Tongue (tissue), 2 donors: ENCODE data around the gene SLC17A6. TPM values are rescaled to one million over a fixed set of nuclear protein-coding genes. Genes with fewer than 3 reads are reported as not detected.
A peak's percentile ranks its signal among the peaks of the same experiment; 100 is the strongest.

Source experiments
- DNase-seq: peaks from one replicate; pipeline ENCODE4 v3.0.0-alpha.2; 2015
- total RNA-seq: library from RNA; depleted of rRNA; stranded (reverse); fragments of >200 nt; gene quantifications from one replicate; pipeline ENCODE4 v1.2.3, GENCODE V29; 2014

Gene SLC17A6
- not detected for total RNA-seq

DNA sequence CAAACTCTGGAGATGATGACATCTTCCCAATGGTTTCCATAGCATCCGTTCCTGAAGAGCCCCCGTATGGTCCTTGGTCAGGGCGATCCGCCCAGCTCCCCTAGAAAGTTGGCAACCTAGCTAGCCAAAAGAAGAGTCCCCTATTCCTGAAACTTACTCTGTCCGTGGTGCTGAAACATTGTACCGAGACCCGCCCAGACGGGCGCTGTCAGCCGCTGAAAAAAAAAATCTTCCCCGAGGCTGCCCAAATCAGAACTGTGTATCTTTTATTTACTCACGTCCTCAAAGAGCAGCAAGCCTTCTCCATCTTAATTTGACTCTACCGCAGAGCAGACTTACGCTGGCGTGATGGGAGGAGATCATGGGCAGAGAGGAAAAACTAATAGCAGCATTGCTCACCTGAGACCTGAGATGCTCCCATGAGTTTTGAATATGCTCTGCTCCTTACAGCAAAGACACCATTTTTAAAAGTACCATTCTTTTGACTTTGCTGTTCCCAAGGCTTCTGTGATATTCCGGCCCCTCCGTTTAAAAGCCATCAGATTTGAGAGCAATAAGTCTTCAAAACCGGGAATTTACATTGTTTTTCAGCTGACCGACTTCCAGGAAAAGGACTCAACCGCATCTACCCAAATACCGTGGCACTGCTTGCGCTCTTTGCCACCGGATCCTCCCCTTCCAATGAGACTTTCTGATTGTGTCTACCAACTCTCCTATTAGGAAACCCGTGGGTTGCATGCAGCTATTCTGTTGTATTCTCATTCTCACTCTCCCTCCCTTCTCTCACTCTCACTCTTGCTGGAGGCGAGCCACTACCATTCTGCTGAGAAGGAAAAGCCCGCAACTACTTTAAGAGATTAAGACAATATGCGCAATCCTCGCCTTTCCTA lies at the start of gene SLC17A6:
SLC17A6 (plus strand) TSS at position 786 of the 890 bp plus-strand sequence. CDS start 153 bp downstream, outside the sequence.
- peak; percentile 87 for DNase-seq

DNA sequence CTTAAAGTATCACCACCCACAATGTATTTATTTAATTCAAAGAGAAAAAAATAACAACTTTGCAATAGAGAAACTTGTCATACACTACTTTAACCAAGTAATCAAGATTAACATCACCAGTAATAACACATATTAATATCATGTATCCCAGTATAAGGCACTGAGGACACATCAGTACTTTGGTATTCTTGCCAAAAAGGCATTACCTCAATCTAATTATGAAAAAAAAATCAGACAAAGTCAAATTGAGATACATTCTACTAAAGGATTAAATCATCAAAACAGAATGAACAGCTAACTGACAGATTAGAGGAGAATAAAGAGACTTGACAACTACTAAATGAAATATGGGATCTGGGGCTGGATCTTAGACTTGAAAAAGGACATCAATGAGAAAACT lies 35.8 kb upstream of the SLC17A6 start:
- no peak for DNase-seq

DNA sequence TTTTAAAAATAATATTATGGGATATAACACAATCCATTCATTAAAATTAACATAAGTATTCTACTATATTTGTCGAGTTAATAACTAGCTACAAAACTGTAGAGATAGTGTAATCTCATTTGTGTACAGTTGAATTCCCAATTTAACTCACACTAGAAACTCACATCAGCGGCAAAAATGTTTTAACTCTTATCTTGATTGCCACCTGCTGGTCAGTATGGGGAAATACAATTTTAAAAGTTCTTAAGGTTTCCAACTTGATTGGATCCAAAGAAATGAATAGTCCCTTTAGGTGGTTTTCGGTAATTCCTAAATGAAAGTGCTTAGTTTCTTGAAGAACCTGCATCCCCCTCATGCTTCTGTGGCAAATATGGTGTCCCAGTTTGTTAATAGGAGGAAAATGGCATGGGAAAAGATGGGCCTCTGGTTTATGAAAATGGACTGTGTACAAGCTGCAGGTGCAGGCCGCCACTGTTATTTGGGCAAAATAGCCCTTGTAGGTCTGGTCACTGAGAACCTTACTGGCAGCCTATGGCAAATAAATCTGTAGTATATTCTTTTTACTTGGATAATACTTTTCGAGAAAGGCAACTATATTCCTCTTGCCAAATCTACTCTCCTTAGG lies 33.7 kb upstream of the SLC17A6 start:
- peak; percentile 56 for DNase-seq

- no peak for DNase-seq
Observed at GRCh38 chr11:22317656-22318055, 20.5 kb upstream of the SLC17A6 start.

GRCh38 chr11:22331771-22332170 lies 6.4 kb upstream of the SLC17A6 start:
- DNase-seq, result no peak

GRCh38 chr11:22336587-22336986 lies 1.6 kb upstream of the SLC17A6 start:
- no peak for DNase-seq

DNA sequence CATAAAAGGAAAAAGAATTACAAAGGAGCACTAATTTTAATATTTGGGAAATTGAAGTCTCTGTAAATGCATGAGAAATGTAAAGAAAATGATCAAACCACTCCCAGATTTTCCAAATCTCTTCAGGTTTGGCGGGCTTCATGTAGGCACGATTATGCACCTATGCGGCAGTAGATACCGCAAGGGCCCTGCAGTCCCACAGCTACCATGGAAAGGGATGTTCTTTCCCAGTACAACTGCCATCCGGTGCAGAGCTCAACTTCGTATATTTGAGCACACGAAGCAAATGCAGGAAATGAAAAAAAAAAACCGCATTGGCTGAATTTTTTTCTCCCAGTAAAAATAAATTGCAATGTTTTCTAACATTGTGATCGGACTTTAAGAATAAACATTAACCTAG lies 1.4 kb downstream of the SLC17A6 start:
- no peak for DNase-seq

DNA sequence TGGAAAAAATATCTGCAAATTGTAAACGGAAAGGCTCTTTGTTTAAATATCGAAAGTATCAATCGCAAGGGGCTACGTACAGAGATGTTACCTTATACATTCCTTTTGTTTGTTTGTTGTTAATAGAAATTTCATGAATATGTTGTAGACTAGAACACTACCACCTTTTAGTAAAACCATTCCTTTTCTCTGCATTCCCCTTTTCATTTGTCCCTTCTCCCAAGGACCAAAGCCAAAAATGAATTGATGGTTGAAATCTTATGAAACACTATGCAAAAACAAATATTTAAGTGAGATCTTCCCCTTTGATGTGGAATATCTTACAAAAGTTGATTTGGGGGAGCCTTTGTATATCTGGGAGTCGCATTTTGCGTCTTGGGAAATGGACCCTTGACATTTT lies 2.1 kb downstream of the SLC17A6 start:
- DNase-seq, result no peak

GRCh38 chr11:22340701-22341587 lies 2.8 kb downstream of the SLC17A6 start:
- no peak for DNase-seq

DNA sequence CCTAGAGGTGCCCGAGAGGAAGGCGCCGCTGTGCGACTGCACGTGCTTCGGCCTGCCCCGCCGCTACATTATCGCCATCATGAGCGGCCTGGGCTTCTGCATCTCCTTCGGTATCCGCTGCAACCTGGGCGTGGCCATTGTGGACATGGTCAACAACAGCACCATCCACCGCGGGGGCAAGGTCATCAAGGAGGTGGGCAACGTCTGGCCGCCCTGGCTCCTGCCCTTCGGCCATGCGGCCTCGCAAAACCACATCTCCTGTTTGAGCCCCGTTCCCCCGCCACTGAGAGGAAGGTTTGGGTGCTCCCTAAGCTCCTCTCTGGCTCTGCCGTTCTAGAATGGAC lies 3.4 kb downstream of the SLC17A6 start:
- no peak for DNase-seq

- DNase-seq, result no peak
Observed at GRCh38 chr11:22342211-22343031, 4.2 kb downstream of the SLC17A6 start.

DNA sequence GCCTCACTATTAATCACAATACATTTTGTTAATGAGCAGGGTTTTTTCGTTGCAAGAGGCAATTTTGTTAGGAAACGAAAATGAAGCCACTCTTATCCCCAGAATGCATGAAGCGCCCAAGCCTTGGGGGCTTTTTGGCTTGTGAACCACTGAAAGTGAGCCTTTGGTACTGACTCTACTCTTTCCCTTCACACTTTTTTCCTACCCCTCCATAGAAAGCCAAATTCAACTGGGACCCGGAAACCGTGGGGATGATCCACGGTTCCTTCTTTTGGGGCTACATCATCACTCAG lies 4.8 kb downstream of the SLC17A6 start:
- DNase-seq, result no peak

DNA sequence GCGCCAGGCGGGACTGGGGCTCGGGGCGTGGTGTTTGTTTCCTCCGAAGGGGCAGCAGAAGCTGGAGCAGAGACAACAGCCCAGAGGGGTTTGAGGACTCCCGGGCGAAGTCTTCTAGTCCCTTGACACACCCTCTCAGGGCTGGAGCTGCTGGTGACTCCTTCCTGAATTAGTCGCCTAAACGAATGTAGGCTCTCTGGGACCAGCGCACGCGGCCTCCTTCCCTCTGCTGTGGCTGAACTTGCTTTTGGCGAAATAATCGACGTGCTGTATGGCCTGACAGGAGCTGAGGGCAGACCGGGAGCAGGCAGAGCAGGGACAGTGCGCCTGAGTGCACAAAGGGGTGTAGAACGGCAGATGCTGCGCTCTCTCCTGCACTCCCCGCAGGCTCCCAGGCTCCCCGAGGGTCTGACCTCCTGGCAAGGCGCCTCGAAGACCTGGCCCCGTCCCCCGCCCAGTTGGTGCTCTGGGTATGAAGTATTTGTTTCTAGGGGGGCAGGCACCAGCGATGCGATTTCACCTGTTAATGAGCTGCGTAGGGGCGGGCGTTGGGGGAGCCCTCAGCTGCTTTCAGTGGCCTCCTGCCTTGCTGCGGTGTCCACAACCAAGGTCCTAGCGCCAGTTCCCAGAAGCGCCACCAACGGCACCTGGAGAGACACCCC lies 5.3 kb downstream of the SLC17A6 start:
- no peak for DNase-seq

GRCh38 chr11:22344081-22344480 lies 5.9 kb downstream of the SLC17A6 start:
- DNase-seq, result no peak

GRCh38 chr11:22346282-22346681 lies 8.1 kb downstream of the SLC17A6 start:
- DNase-seq, result no peak

DNA sequence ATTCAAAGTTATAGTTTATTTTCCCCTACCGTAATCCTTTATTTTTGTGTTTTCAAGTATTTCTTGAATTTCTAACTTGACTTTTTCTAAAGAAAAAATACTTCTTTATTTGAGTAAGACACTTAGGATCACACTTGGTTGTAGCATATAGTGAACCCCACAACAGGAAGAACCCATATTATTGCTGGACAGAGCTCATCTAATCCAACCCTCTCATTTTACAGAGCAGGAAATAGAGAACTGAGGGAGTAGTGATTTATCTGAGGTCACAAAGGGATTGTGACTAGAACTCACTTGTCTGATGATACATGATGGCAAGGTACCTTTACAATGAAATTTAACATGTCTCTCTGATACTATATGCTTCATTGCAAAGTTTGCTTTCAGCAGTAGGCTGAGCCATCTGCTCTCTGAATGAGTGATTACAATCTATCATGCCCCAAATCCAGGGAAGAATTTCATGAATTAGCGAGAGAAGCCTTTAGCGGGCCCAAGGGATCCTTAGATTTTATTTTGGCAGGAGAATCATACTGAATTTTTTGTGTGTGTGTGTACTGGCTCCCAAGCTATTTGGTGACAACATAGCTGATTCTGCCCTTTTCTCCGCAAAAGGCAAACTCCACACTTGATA lies 9.8 kb downstream of the SLC17A6 start:
- DNase-seq, result no peak

DNA sequence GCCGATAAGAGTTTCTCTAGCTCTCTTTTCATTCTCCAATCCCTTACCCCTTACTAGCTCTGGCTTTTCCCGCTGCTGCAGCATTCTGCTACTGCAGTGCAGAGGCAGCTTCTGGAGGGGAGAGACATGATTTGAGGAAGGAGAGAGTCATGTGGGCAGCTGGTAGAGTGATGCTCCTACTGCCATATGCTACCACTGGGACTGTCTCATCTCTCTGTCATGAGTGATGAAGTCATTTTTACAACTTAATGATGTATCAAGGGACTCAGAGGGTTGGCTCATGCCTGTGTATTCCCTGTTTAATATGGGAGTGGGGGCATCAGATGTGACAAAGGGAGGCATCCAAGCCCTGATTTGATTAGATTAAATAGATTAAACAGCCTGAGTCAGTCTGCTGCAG lies 11.3 kb downstream of the SLC17A6 start:
- no peak for DNase-seq

GRCh38 chr11:22359295-22359694 lies 21.1 kb downstream of the SLC17A6 start:
- DNase-seq, result no peak

GRCh38 chr11:22371160-22371559 lies 33.0 kb downstream of the SLC17A6 start:
- DNase-seq, result no peak

DNA sequence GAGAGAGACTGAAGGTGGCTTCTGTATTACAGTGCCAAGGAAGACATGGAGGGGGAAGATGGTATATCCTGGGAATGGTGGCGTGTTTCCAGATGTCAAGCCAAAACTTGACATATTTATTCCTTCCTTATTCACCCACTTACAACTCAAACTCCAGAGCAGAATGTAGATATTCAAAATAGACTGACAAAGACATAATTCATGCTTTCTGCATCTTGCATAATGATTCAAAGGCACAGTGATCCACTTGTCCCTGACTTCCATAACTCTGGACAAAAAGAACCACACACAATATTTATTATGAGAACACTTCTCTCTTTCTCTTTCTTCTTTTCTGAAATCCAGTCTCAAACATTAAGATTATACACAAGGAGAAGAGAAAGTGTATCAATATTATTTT lies 48.9 kb downstream of the SLC17A6 start:
- no peak for DNase-seq
